ENCODE data around the gene RREB1. TPM values are rescaled to one million over a fixed set of nuclear protein-coding genes. Genes with fewer than 3 reads are reported as not detected.

The RREB1 gene
- total RNA-seq, 1 experiment from 2014 or later, result 7.0 TPM

DNA sequence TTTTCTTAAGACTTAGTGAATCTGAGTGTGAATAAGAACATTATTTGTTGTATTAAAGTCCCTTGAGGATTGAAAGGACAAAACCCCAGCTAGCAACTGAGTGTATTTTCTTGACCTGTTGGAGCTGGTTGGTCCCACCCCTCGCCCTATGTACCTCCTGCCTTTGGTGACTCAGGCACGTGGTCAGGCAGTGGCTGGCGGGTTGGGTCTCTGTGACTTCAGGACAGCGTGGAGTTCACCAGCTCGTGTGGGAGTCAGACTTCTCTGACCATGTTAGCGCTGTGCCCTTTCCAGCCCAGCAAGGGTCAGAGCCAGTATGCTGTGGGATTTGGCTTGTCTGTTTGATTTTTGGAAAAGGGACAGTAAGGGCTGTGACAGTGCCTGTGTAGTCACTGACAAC lies 111.5 kb downstream of the RREB1 start:
- peak; percentile 30 for DNase-seq (ENCODE audit: low read depth)

DNA sequence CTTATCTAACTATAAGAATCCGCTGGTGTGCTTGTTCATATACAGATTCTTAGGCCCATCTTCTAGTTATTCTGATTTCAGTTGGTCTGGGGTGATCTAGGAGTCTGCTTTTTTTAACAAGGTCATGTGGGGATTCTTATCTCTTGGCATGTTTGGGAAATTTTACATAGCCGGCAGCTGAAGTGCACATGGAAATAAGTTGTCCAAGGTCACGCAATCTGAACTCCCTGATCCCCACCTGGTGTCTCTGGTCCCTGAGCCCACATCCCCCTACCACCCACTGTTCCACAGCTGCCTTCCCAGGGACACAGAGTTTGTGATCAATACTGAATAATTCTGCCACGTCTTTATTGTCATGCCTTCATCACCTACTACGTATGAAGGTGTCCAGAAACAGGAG lies 114.4 kb downstream of the RREB1 start:
- DNase-seq (ENCODE audit: low read depth), result no peak

DNA sequence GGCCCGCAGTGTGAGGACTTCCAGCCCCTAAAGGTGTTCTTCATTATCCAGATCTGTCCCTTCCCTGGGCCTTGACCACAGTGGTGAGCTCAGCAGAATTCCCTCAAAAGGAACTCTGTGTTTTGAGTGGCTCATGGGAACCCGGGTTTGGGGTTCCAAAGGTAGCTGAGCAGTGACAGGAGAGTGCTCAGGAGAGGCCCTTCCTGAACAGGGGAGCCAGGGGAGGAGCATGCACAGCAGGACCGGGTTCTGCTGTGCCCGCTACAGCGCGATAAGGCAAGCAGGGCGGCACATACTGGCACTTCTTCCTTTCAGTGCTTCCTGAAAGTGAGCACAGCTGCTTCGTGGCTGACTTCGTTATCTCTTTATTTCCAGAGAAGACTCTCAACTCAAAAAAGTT lies 117.0 kb downstream of the RREB1 start:
- DNase-seq (ENCODE audit: low read depth), result no peak

DNA sequence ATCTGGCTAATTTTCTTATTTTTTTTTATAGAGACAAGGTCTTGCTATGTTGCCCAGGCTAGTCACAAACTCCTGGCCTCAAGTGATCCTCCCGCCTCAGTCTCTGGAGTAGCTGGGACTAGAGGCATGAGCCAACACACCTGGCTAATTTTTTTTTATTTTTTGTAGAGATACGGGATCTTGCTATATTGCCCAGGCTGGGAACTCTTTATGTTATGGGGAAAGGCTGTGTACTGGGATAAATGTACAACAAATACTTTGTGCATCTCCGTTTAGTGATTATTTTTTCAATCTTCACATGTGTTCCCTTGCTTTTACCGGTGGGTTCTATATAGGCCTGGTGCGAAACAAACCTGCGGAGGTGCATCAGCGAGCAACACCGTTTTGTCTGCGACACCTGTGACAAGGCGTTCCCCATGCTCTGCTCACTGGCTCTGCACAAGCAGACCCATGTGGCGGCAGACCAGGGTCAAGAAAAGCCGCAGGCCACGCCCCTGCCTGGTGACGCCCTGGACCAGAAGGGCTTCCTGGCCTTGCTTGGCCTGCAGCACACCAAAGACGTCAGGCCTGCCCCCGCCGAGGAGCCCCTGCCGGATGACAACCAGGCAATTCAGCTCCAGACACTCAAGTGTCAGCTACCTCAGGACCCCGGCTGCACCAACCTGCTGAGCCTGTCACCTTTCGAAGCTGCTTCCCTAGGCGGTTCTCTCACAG lies 121.1 kb downstream of the RREB1 start:
- no peak for DNase-seq (ENCODE audit: low read depth)

DNA sequence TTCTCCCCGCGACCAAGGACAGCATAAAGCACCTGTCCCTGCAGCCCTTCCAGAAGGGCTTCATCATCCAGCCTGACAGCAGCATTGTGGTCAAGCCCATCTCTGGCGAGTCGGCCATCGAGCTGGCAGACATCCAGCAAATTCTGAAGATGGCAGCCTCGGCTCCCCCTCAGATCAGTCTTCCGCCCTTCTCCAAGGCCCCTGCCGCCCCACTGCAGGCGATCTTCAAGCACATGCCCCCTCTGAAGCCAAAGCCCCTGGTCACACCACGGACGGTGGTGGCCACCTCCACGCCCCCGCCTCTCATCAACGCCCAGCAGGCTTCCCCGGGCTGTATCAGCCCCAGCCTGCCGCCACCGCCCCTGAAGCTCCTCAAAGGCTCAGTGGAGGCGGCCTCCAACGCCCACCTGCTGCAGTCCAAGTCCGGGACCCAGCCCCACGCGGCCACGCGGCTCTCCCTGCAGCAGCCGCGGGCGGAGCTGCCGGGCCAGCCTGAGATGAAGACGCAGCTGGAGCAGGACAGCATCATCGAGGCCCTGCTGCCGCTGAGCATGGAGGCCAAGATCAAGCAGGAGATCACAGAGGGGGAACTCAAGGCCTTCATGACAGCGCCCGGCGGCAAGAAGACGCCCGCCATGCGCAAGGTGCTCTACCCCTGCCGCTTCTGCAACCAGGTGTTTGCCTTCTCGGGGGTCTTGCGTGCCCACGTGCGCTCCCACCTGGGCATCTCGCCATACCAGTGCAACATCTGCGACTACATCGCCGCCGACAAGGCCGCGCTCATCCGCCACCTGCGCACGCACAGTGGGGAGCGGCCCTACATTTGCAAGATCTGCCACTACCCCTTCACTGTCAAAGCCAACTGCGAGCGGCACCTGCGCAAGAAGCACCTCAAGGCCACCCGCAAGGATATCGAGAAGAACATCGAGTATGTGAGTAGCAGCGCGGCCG lies 121.9 kb downstream of the RREB1 start:
- DNase-seq (ENCODE audit: low read depth), result no peak

DNA sequence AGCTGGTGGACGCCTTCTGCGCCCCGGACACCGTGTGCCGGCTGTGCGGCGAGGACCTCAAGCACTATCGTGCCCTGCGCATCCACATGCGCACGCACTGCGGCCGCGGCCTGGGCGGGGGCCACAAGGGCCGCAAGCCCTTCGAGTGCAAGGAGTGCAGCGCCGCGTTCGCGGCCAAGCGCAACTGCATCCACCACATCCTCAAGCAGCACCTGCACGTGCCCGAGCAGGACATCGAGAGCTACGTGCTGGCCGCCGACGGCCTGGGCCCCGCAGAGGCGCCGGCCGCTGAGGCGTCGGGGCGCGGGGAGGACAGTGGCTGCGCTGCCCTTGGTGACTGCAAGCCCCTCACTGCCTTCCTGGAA lies 122.5 kb downstream of the RREB1 start:
- DNase-seq (ENCODE audit: low read depth), result no peak

DNA sequence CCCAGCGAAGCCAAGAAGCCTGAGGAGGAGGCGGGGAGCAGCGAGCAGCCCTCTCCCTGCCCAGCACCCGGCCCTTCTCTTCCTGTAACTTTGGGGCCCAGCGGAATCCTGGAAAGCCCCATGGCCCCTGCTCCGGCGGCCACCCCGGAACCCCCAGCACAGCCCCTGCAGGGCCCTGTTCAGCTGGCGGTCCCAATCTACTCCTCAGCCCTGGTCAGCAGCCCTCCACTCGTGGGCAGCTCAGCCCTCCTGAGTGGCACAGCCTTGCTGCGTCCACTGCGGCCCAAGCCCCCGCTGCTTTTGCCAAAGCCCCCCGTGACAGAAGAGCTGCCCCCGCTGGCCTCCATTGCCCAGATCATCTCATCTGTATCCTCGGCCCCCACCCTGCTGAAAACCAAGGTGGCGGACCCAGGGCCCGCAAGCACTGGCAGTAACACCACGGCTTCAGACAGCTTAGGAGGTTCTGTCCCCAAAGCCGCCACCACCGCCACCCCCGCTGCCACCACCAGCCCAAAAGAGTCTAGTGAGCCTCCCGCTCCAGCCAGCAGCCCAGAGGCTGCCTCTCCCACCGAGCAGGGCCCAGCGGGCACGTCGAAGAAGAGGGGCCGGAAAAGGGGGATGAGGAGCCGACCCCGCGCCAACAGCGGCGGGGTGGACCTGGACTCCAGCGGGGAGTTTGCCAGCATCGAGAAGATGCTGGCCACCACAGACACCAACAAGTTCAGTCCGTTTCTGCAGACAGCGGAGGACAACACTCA lies 123.4 kb downstream of the RREB1 start:
- no peak for DNase-seq (ENCODE audit: low read depth)

DNA sequence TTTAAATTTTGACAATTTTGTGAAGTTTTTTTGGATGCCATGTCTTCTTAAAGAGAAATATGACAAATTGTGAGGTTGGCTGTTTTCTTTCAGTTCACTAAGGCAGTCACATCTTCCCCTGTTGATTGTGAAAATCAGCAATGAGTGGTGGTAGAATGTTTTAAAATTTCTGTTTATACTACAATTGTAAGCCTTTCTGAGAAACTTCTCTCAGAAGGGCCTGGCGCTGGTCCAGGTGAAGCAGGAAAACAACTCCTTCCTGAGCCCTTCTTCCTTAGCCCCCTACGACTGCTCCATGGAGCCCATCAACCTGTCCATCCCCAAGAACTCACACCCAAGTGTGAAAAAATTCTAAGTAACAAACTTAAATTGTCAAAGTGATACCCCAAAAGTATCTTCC lies 124.6 kb downstream of the RREB1 start:
- DNase-seq (ENCODE audit: low read depth), result no peak

DNA sequence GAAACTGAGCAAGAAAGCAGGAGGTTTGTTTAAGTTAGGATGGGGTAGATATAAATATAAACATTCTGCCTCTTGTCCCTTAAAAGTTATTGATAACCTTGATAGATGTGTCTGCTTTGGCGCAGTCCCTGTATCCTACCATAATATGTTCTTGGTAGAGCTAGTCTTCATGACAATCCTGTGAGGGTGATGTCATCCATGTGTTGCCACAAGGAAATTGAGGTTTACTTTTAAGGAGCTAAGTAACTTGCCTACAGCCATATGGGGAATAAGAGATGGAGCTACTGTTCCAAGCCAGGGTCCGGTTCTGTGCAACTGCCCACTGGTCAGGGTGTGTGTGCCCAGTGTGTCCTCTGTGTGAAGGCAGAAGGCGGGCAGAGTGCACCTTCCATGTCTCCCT lies 126.8 kb downstream of the RREB1 start:
- DNase-seq (ENCODE audit: low read depth), result no peak

DNA sequence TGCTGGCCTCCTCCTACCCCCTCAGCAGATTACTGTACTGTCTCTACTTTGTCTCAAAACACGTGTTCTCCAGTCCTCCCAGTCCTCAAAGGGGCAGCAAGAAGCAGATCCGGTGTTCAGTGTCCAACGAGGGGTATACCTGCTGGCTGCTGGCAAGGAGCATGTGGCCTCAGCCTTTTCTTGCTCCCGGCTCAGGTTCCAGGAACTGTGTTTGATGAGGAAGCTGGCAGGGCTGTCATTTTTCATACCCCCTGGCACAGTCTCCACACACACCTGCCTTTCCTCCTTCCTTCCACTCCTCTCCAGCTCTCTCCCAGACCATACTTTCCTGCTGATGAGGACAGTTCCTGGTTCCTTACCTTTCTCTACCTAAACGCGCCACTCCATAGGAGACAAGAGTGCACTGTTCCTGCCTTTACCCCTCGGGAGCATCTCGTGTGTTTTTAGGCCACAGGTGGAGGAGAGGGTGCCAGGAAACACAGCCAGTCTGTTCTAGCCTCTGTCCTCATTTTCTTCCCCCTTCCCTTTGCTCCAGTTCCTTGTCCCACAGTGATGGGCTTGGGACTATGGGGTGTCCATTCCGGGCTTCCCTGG lies 128.0 kb downstream of the RREB1 start:
- no peak for DNase-seq (ENCODE audit: low read depth)

DNA sequence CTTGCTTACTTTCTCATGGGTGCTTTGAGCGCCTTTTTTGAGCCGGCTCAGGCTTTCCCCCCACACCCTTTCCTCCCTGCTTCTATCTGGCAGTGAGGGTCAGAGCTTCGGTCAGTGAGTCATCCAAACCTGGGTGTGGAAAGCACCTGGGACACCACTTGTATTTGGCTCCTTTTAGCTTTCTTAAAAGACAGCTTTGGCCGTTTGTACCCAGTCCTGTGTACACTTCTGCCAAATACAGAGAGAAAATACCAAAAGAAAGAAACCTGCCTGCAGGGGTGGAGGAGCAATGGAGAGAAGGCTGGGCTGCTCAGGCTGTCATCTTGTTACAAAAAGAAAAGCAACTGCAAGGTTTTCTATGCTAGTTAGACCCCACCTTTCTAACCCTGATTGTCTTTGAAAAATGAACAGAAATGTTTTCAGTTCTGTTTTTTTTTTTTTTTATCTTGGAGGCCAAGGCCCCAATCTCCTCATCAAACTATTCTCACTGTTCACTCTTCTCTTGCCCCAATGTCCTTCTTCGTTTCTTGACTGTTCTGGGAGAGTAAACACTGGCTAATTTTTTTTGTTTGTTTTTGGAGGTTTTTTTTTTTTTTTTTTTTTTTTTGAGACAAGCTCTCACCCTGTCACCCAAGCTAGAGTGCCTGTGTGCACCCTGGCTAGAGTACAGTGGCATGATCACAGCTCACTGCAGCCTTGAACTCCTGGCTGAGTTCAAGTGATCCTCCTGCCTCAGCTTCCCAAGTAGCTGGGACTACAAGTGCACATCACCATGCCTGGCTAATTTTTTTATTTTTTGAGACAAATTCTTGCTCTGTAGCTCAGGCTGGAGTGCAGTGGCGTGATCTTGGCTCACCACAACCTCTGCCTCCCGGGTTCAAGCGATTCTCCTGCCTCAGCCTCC lies 128.8 kb downstream of the RREB1 start:
- no peak for DNase-seq (ENCODE audit: low read depth)

DNA sequence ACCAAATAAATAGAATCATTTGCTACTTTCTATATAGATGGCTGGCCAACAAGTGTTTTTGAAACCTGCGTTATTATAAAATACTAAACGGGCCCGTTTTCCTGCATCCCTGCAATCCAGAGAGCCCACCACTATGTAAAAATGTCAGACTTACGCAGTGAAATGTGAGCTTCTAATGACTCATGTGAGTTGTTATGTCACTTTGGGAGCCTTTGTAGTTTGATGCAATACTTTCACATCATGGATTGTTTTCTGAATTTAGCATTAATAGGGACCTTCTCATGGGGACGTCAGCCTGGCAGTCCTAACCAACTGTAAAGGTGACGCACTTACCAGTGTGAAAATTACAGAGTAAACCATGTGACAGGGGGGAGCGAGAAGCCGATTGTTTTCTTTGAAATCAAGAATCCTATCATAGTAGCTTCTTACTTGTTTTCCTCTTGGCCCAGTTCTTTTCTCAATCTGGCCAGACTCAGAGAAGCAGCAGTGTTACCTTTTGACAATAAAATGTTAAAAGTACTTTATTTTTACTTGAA lies 130.0 kb downstream of the RREB1 start:
- DNase-seq (ENCODE audit: low read depth), result no peak

DNA sequence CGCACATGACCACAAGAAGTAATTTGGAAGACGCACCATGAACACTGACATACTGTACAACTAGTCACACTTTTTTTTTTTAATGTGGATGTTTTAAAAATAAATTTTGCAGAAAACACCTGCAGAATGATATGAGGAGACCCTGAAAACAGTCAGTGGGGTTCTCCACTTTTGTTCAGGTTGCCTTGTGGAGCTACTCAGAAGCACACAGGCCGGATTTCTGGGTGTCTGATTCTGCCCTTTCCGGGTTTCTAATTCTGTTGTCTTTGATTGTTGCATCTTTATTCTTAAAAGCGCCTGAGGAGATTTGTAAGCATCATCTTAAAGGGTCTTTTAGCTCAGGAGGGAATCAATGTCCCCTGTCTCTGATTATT lies 130.8 kb downstream of the RREB1 start:
- DNase-seq (ENCODE audit: low read depth), result no peak

DNA sequence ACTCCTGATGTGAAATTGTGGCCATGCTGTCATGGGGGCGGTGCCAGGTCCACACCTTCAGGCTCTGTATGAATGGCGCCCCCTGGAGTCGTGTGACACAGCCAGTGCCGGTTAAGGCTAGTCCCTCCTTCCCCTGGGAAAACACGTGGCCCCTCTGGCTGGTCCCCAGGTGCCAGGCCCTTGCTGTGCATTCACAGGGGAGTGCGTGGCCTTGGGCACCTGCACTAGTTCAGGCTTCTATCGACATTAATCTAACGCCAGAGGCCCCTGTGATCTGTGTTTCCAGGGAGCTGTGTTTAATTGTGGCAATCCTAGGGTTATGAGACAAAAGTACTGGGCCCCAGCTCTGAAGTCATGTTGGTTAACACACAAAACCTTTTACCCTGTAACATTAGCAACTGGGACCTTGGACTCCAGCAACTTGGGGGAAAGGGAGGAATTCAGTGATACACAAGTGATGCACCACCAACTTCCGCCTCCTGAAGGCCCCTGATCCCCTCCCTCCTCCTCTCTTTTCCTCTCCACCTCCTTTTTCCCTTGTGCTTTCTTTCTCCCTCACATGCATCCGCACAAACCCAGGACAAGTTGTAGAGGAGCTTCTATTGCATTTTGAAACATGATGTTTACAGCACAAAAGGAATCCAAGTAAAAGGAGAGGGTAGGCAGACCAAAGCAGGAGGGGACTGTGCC lies 131.3 kb downstream of the RREB1 start:
- peak; percentile 87 for DNase-seq (ENCODE audit: low read depth)

DNA sequence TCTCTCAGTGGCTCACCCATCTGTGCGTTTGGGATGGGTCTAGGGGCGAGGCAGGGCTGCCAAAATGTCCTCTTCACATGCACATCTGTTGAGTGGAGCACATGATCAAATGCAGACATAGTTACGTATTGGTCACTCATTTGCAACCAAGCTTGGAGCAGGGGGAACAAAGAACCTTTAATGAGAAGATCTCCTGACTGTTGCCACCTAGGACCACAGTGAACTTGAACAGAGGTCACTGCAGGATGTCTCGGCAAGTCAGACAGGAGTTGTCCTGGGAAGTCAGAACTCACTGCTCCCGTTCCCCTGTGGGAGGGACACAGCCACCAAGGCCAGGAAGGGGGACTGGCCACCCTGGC lies 131.8 kb downstream of the RREB1 start:
- no peak for DNase-seq (ENCODE audit: low read depth)

DNA sequence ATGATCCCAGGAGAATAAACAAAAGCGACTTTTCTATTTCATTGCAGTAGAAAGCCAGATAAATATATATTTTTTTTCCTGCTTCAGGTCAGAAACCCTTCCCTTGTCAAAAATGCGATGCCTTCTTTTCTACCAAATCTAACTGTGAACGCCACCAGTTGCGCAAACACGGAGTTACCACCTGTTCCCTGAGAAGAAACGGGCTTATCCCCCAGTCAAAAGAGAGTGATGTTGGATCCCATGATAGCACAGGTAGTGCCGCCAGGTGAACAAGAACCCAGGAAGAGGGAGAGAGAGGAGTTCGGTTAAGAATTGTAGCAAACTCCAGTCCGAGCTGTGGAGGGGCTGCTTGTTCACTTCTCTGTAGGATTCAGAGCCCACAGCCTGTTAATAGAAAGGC lies 132.6 kb downstream of the RREB1 start:
- DNase-seq (ENCODE audit: low read depth), result no peak

DNA sequence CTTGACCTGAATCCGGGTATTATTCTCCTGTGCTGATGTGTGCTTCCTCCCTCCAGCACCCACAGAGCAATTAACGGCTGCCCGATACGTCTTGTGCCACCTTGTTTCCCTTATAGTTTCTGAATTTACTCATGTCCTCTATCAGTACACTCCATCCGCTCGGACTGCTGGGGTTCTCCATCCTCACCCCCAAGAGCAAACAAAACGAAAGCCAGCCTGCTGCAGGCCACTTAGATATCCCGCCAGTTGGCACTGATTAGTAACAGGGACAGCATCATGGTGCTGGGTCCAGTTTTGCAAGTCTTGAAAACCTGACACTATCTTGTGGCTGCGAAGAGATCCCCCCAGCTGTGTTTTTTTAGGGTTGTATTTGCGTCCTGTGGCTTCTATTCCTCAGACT lies 133.4 kb downstream of the RREB1 start:
- no peak for DNase-seq (ENCODE audit: low read depth)

DNA sequence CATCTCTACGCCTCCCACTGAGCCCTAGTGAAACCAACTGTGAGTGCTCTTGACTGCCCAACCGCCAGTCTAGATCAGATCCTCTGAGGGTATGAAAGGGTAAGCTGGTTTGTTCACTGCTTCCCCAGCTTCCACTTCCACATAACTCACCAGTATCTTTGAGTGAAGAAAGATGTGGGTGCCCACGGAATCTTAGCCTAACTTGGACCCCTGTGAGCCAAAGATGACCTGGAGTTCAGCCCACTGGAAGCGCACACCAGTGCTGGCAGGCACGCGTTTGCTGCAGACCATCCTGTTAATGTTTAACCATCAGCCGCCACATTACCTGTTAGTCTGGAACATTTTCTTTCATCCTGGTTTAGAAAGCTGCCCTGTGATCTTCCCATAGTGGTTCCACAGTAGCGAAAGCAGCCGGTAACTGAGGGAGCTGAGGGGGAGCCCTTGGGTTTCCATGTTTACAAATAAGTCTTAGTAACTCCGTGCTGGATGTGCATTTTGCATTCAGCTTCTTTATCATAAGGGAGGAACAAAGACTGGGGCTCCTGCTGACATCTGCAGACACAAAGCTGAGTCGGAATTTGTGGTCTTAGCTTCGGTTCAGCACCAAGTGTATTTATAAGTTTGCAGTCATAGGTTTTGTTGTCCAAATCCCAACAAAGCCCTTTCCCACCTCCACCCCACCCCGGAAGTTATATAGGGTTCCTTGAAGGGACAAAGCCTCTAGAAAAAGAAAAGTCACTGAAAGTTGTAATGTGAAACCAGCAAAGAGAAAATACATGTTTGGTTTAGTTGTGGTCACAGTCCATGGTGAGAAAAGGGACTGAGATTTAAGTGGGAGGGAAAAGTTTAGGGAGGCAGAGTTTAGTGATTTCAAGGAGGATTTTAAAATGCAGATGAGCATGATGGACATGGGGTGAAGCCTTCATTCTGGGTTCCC lies 134.2 kb downstream of the RREB1 start:
- no peak for DNase-seq (ENCODE audit: low read depth)

DNA sequence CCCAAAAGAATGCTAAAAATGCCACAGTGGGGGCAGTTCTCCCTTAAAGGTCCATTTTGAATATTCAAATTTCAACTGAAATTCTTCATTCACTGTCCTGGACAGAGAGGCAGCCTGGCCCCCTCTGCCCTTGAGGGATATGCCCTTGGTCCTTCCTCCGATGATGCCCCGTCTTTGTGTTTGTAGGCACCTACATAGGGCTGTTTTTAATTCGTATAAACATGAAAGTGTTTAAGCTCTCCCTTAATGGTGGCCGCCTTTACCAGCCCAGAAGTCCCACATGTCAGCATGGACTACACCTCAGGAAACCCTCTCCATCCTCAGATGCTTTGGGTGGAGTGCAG lies 135.0 kb downstream of the RREB1 start:
- no peak for DNase-seq (ENCODE audit: low read depth)

Measured in Daoy (cell line).